Neural progenitor cell (in vitro differentiated cells): ENCODE data around the gene INPP4A. TPM values are rescaled to one million over a fixed set of nuclear protein-coding genes. Genes with fewer than 3 reads are reported as not detected.

ENCODE experiments used
- DNase-seq: peaks from one replicate; pipeline ENCODE4 v3.0.0-alpha.2; 2016; ENCODE audit warnings: low spot score
- H2AFZ ChIP-seq: fragments of 200-600 bp; sonication (generic); replicated peaks from 2 replicates; pipeline ENCODE4 v1.6.1; 2016; ENCODE audit warnings: antibody characterized with exemption
- H3F3A ChIP-seq: fragments of 200-600 bp; sonication (generic); 2 replicates; pipeline ENCODE4 v1.6.1; 2016; ENCODE audit warnings: antibody characterized with exemption, low read depth
- H3K27ac ChIP-seq: fragments of 200-600 bp; sonication (generic); 2 replicates; pipeline ENCODE4 v1.5.1; 2016; ENCODE audit warnings: mild to moderate bottlenecking
- H3K27me3 ChIP-seq: fragments of 200-600 bp; sonication (generic); 2 replicates; pipeline ENCODE4 v1.6.1; 2016; ENCODE audit warnings: mild to moderate bottlenecking, moderate library complexity
- H3K36me3 ChIP-seq: fragments of 200-600 bp; sonication (generic); 2 replicates; pipeline ENCODE4 v1.5.1; 2016
- H3K4me1 ChIP-seq: fragments of 200-600 bp; sonication (generic); 2 replicates; pipeline ENCODE4 v1.6.1; 2016; ENCODE audit warnings: mixed run types
- H3K4me2 ChIP-seq: fragments of 200-600 bp; sonication (generic); 2 replicates; pipeline ENCODE4 v1.6.1; 2016
- H3K4me3 ChIP-seq: fragments of 200-600 bp; sonication (generic); 2 replicates; pipeline ENCODE4 v1.5.1; 2016
- H3K79me2 ChIP-seq: fragments of 200-600 bp; sonication (generic); 2 replicates; pipeline ENCODE4 v1.6.1; 2016; ENCODE audit warnings: low read depth
- H3K9ac ChIP-seq: fragments of 200-600 bp; sonication (generic); 2 replicates; pipeline ENCODE4 v1.6.1; 2016
- H3K9me3 ChIP-seq: fragments of 200-600 bp; sonication (generic); 2 replicates; pipeline ENCODE4 v1.5.1; 2016; ENCODE audit warnings: low read depth
- H4K20me1 ChIP-seq: fragments of 200-600 bp; sonication (generic); 2 replicates; pipeline ENCODE4 v1.6.1; 2016; ENCODE audit warnings: low read depth
- H3K27ac Mint-ChIP-seq: 3 replicates; pipeline ENCODE4 v1.8.0; 2021; ENCODE audit warnings: mixed read lengths
- H3K27me3 Mint-ChIP-seq: 2 replicates; pipeline ENCODE4 v1.8.0; 2022; ENCODE audit warnings: low read depth, mild to moderate bottlenecking, inconsistent platforms, moderate library complexity, mixed read lengths; ENCODE audit not compliant: insufficient read depth
- H3K36me3 Mint-ChIP-seq: 3 replicates; pipeline ENCODE4 v1.8.0; 2021; ENCODE audit warnings: mixed read lengths
- H3K4me1 Mint-ChIP-seq: 3 replicates; pipeline ENCODE4 v1.8.0; 2021; ENCODE audit warnings: mixed read lengths
- H3K4me3 Mint-ChIP-seq: 3 replicates; pipeline ENCODE4 v1.8.0; 2021; ENCODE audit warnings: mild to moderate bottlenecking, moderate library complexity, mixed read lengths
- H3K9me3 Mint-ChIP-seq: 3 replicates; pipeline ENCODE4 v1.8.0; 2020; ENCODE audit warnings: mixed read lengths
- CTCF ChIP-seq: fragments of 200-600 bp; sonication (generic); IDR thresholded peaks from 2 replicates; pipeline ENCODE4 v1.5.1; 2017; ENCODE audit warnings: antibody characterized with exemption, mild to moderate bottlenecking
- EZH2 ChIP-seq: fragments of 200-600 bp; sonication (generic); IDR thresholded peaks from 2 replicates; pipeline ENCODE4 v1.6.1; 2017; ENCODE audit warnings: antibody characterized with exemption, mild to moderate bottlenecking, moderate library complexity
- EZH2phosphoT487 ChIP-seq: fragments of 200-600 bp; sonication (generic); IDR thresholded peaks from 2 replicates; pipeline ENCODE4 v1.6.1; 2017; ENCODE audit warnings: antibody characterized with exemption
- total RNA-seq: library from RNA; depleted of rRNA; stranded (reverse); fragments of >200 nt; gene quantifications from 2 replicates; pipeline ENCODE4 v1.2.3, GENCODE V29; 2015; ENCODE audit warnings: low replicate concordance

The INPP4A gene
- total RNA-seq, 1 donor from 2014 or later: 35.1 TPM

- Histone ChIP-seq H3K27ac (no peak overlapping the region), H3K36me3 (no peaks in the 10 kb centered on the region), H3K9me3 (no peaks in the 10 kb centered on the region), H3K9ac (no peak overlapping the region), H3F3A (no peaks in the 10 kb centered on the region), H3K4me3 (no peak overlapping the region), H3K4me1 (no peaks in the 10 kb centered on the region), H2AFZ (no peak overlapping the region), H3K79me2 (no peaks in the 10 kb centered on the region), H4K20me1 (no peaks in the 10 kb centered on the region), H3K4me2 (peak overlapping the region; percentile 0), H3K27me3 (no peaks in the 10 kb centered on the region)
- Mint-ChIP-seq H3K27me3 (no peaks in the 10 kb centered on the region), H3K4me3 (no peak overlapping the region), H3K27ac (no peak overlapping the region), H3K4me1 (no peaks in the 10 kb centered on the region), H3K9me3 (no peaks in the 10 kb centered on the region), H3K36me3 (peaks cover 3% of the 10 kb centered on the region)
- TF ChIP-seq EZH2: no peak
- TF ChIP-seq EZH2phosphoT487: no peak
- no peak for TF ChIP-seq CTCF
- no peak for DNase-seq
Measured at GRCh38 chr2:98583276-98583675, 138.6 kb downstream of the INPP4A start.

GRCh38 chr2:98583816-98584618, 139.4 kb downstream of the INPP4A start:
- no peaks in the 10 kb centered on the region for H4K20me1 ChIP-seq
- H3K36me3 ChIP-seq: no peaks in the 10 kb centered on the region
- H3K79me2 ChIP-seq: no peaks in the 10 kb centered on the region
- Mint-ChIP-seq H3K27me3 (no peaks in the 10 kb centered on the region), H3K27ac (no peak overlapping the region), H3K9me3 (no peaks in the 10 kb centered on the region), H3K4me3 (no peak overlapping the region), H3K4me1 (no peaks in the 10 kb centered on the region), H3K36me3 (peaks cover 3% of the 10 kb centered on the region)
- H3K27ac ChIP-seq: no peak overlapping the region
- H3F3A ChIP-seq: no peaks in the 10 kb centered on the region
- TF ChIP-seq EZH2phosphoT487: no peak
- no peak for TF ChIP-seq CTCF
- no peak for TF ChIP-seq EZH2
- no peak overlapping the region for H2AFZ ChIP-seq
- H3K9me3 ChIP-seq: no peaks in the 10 kb centered on the region
- DNase-seq: no peak
- no peak overlapping the region for H3K4me3 ChIP-seq
- H3K4me2 ChIP-seq: peak overlapping the region; percentile 0
- H3K27me3 ChIP-seq: no peaks in the 10 kb centered on the region
- no peaks in the 10 kb centered on the region for H3K4me1 ChIP-seq
- no peak overlapping the region for H3K9ac ChIP-seq

- Mint-ChIP-seq H3K4me3 (no peak overlapping the region), H3K4me1 (no peaks in the 10 kb centered on the region), H3K9me3 (no peaks in the 10 kb centered on the region), H3K27ac (no peak overlapping the region), H3K36me3 (peaks cover 3% of the 10 kb centered on the region), H3K27me3 (no peaks in the 10 kb centered on the region)
- Histone ChIP-seq H3K4me1 (no peaks in the 10 kb centered on the region), H3K79me2 (no peaks in the 10 kb centered on the region), H3F3A (no peaks in the 10 kb centered on the region), H3K9me3 (no peaks in the 10 kb centered on the region), H4K20me1 (no peaks in the 10 kb centered on the region), H3K9ac (no peak overlapping the region), H3K36me3 (no peaks in the 10 kb centered on the region), H3K4me2 (no peak overlapping the region), H2AFZ (no peak overlapping the region), H3K27me3 (no peaks in the 10 kb centered on the region), H3K27ac (no peak overlapping the region), H3K4me3 (no peak overlapping the region)
- TF ChIP-seq EZH2 (no peak), CTCF (no peak), EZH2phosphoT487 (no peak)
- DNase-seq: no peak
Measured at GRCh38 chr2:98585386-98585785, 140.7 kb downstream of the INPP4A start.
